ENCODE results near the gene ZNF385D. TPM values are rescaled to one million over a fixed set of nuclear protein-coding genes. Genes with fewer than 3 reads are reported as not detected.

Gene ZNF385D
- total and polyA plus RNA-seq, 2 experiments from 2014 or later, result 2.7 to 12.3 TPM

DNA sequence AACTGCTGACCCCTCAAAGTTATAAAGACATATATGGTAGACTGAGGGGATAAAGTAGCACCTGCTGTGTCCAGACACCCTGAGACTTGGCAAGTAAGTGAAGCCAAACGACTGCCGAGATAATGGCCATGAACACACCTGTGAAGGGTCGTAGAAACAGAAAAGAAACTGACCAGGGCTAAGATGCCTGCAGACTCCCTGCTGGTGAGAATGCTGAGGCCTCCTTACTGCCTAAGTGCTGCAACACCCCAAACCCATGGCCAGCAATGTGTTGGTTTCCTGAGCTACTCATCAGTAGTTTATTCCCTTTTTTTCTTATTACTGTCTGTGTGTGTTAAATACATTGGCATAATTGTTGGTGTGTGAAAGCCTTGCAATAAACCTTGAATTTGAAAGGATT, 233.8 kb downstream of the ZNF385D start:
- H4K20me1 ChIP-seq (replicated peaks; ENCODE audit: insufficient read depth), result no peaks in the 10 kb centered on the region
- H3K4me2 ChIP-seq, result no peak overlapping the region
- Mint-ChIP-seq H3K36me3 (ENCODE audit: low read depth) (no peaks in the 10 kb centered on the region), H3K4me3 (no peak overlapping the region), H3K27me3 (ENCODE audit: insufficient read depth, low read depth, poor library complexity) (no peaks in the 10 kb centered on the region), H3K27ac (no peak overlapping the region), H3K9me3 (no peaks in the 10 kb centered on the region), H3K4me1 (peaks cover 22% of the 10 kb centered on the region)
- 0 out of 2 replicates have a peak, but pooled peaks cover 4% of the 10 kb centered on the region for H3K9me2 ChIP-seq (ENCODE audit: insufficient read depth)
- peaks cover 12% of the 10 kb centered on the region; the same call in 1 of the 2 replicates for H3K4me1 ChIP-seq (ENCODE audit: insufficient read depth)
- H2AFZ ChIP-seq, result no peak overlapping the region
- no peaks in the 10 kb centered on the region for H3F3A ChIP-seq (replicated peaks; ENCODE audit: low read depth)
- ATAC-seq (peak; percentile 87), DNase-seq (ENCODE audit: low spot score) (peak; percentile 61)
- H3K4me3 ChIP-seq, result no peak overlapping the region
- H3K27ac ChIP-seq (ENCODE audit: low read depth), result no peak overlapping the region
- TF ChIP-seq, protein P1, sequence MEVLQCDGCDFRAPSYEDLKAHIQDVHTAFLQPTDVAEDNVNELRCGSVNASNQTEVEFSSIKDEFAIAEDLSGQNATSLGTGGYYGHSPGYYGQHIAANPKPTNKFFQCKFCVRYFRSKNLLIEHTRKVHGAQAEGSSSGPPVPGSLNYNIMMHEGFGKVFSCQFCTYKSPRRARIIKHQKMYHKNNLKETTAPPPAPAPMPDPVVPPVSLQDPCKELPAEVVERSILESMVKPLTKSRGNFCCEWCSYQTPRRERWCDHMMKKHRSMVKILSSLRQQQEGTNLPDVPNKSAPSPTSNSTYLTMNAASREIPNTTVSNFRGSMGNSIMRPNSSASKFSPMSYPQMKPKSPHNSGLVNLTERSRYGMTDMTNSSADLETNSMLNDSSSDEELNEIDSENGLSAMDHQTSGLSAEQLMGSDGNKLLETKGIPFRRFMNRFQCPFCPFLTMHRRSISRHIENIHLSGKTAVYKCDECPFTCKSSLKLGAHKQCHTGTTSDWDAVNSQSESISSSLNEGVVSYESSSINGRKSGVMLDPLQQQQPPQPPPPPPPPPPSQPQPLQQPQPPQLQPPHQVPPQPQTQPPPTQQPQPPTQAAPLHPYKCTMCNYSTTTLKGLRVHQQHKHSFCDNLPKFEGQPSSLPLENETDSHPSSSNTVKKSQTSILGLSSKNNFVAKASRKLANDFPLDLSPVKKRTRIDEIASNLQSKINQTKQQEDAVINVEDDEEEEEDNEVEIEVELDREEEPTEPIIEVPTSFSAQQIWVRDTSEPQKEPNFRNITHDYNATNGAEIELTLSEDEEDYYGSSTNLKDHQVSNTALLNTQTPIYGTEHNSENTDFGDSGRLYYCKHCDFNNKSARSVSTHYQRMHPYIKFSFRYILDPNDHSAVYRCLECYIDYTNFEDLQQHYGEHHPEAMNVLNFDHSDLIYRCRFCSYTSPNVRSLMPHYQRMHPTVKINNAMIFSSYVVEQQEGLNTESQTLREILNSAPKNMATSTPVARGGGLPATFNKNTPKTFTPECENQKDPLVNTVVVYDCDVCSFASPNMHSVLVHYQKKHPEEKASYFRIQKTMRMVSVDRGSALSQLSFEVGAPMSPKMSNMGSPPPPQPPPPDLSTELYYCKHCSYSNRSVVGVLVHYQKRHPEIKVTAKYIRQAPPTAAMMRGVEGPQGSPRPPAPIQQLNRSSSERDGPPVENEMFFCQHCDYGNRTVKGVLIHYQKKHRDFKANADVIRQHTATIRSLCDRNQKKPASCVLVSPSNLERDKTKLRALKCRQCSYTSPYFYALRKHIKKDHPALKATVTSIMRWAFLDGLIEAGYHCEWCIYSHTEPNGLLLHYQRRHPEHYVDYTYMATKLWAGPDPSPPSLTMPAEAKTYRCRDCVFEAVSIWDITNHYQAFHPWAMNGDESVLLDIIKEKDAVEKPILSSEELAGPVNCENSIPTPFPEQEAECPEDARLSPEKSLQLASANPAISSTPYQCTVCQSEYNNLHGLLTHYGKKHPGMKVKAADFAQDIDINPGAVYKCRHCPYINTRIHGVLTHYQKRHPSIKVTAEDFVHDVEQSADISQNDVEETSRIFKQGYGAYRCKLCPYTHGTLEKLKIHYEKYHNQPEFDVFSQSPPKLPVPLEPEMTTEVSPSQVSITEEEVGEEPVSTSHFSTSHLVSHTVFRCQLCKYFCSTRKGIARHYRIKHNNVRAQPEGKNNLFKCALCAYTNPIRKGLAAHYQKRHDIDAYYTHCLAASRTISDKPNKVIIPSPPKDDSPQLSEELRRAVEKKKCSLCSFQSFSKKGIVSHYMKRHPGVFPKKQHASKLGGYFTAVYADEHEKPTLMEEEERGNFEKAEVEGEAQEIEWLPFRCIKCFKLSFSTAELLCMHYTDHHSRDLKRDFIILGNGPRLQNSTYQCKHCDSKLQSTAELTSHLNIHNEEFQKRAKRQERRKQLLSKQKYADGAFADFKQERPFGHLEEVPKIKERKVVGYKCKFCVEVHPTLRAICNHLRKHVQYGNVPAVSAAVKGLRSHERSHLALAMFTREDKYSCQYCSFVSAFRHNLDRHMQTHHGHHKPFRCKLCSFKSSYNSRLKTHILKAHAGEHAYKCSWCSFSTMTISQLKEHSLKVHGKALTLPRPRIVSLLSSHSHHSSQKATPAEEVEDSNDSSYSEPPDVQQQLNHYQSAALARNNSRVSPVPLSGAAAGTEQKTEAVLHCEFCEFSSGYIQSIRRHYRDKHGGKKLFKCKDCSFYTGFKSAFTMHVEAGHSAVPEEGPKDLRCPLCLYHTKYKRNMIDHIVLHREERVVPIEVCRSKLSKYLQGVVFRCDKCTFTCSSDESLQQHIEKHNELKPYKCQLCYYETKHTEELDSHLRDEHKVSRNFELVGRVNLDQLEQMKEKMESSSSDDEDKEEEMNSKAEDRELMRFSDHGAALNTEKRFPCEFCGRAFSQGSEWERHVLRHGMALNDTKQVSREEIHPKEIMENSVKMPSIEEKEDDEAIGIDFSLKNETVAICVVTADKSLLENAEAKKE (CRISPR knock-in tag; IDR thresholded peaks at IDR 0.05), result peak; percentile 62
- no peak for TF ChIP-seq ZNF331 (CRISPR knock-in tag; IDR thresholded peaks at IDR 0.05; ENCODE audit: low read depth)
- no peaks in the 10 kb centered on the region for H3K79me2 ChIP-seq (replicated peaks; ENCODE audit: insufficient read depth)
- H3K27me3 ChIP-seq (ENCODE audit: insufficient read depth), result no peaks in the 10 kb centered on the region
- no peaks in the 10 kb centered on the region for H3K36me3 ChIP-seq (ENCODE audit: insufficient read depth)

DNA sequence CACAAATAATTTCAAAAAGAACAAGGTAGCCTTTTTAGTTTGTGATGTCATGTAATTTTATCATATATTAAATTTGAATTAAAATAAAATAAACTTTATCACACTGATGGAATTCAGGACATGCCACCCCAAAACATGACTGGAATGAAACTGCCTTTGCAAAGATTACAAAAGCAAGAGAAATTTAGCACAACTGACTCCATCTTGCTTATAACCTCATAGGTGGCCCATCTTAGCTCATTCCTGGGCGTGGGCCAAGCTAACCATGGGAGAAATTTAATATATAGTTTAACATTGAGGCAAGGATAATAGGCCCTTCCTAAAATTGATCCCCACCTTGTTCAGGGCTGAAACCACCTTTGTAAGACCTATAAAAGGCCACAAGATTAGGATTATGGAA, 235.6 kb downstream of the ZNF385D start:
- Mint-ChIP-seq H3K4me1 (peaks cover 22% of the 10 kb centered on the region), H3K4me3 (no peak overlapping the region), H3K27ac (no peak overlapping the region), H3K9me3 (no peaks in the 10 kb centered on the region), H3K27me3 (ENCODE audit: insufficient read depth, low read depth, poor library complexity) (no peaks in the 10 kb centered on the region), H3K36me3 (ENCODE audit: low read depth) (no peaks in the 10 kb centered on the region)
- Histone ChIP-seq H3K4me2 (no peak overlapping the region), H3F3A (replicated peaks; ENCODE audit: low read depth) (no peaks in the 10 kb centered on the region), H3K79me2 (replicated peaks; ENCODE audit: insufficient read depth) (no peaks in the 10 kb centered on the region), H3K4me3 (no peak overlapping the region), H3K9me2 (ENCODE audit: insufficient read depth) (0 out of 2 replicates have a peak, but pooled peaks cover 4% of the 10 kb centered on the region), H3K36me3 (ENCODE audit: insufficient read depth) (no peaks in the 10 kb centered on the region), H4K20me1 (replicated peaks; ENCODE audit: insufficient read depth) (no peaks in the 10 kb centered on the region), H3K27ac (ENCODE audit: low read depth) (no peak overlapping the region), H2AFZ (no peak overlapping the region), H3K27me3 (ENCODE audit: insufficient read depth) (no peaks in the 10 kb centered on the region), H3K4me1 (ENCODE audit: insufficient read depth) (peaks cover 12% of the 10 kb centered on the region; the same call in 1 of the 2 replicates)
- no peak for DNase-seq (ENCODE audit: low spot score)
- ATAC-seq, result no peak
- no peak for TF ChIP-seq NANOG (IDR thresholded peaks at IDR 0.05; ENCODE audit: borderline replicate concordance)
- no peak for TF ChIP-seq JUNB (IDR thresholded peaks at IDR 0.05; ENCODE audit: unreplicated experiment)
- no peak for TF ChIP-seq POLR2AphosphoS5 (IDR thresholded peaks at IDR 0.05; ENCODE audit: low read depth)
- TF ChIP-seq, protein P2, sequence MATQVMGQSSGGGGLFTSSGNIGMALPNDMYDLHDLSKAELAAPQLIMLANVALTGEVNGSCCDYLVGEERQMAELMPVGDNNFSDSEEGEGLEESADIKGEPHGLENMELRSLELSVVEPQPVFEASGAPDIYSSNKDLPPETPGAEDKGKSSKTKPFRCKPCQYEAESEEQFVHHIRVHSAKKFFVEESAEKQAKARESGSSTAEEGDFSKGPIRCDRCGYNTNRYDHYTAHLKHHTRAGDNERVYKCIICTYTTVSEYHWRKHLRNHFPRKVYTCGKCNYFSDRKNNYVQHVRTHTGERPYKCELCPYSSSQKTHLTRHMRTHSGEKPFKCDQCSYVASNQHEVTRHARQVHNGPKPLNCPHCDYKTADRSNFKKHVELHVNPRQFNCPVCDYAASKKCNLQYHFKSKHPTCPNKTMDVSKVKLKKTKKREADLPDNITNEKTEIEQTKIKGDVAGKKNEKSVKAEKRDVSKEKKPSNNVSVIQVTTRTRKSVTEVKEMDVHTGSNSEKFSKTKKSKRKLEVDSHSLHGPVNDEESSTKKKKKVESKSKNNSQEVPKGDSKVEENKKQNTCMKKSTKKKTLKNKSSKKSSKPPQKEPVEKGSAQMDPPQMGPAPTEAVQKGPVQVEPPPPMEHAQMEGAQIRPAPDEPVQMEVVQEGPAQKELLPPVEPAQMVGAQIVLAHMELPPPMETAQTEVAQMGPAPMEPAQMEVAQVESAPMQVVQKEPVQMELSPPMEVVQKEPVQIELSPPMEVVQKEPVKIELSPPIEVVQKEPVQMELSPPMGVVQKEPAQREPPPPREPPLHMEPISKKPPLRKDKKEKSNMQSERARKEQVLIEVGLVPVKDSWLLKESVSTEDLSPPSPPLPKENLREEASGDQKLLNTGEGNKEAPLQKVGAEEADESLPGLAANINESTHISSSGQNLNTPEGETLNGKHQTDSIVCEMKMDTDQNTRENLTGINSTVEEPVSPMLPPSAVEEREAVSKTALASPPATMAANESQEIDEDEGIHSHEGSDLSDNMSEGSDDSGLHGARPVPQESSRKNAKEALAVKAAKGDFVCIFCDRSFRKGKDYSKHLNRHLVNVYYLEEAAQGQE (IDR thresholded peaks at IDR 0.05; ENCODE audit: unreplicated experiment), result no peak
- TF ChIP-seq, protein P3, sequence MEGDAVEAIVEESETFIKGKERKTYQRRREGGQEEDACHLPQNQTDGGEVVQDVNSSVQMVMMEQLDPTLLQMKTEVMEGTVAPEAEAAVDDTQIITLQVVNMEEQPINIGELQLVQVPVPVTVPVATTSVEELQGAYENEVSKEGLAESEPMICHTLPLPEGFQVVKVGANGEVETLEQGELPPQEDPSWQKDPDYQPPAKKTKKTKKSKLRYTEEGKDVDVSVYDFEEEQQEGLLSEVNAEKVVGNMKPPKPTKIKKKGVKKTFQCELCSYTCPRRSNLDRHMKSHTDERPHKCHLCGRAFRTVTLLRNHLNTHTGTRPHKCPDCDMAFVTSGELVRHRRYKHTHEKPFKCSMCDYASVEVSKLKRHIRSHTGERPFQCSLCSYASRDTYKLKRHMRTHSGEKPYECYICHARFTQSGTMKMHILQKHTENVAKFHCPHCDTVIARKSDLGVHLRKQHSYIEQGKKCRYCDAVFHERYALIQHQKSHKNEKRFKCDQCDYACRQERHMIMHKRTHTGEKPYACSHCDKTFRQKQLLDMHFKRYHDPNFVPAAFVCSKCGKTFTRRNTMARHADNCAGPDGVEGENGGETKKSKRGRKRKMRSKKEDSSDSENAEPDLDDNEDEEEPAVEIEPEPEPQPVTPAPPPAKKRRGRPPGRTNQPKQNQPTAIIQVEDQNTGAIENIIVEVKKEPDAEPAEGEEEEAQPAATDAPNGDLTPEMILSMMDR (conservative IDR thresholded peaks at IDR 0.05; ENCODE audit: low read depth in 2 of 2), result no peak
- TF ChIP-seq, protein P4, sequence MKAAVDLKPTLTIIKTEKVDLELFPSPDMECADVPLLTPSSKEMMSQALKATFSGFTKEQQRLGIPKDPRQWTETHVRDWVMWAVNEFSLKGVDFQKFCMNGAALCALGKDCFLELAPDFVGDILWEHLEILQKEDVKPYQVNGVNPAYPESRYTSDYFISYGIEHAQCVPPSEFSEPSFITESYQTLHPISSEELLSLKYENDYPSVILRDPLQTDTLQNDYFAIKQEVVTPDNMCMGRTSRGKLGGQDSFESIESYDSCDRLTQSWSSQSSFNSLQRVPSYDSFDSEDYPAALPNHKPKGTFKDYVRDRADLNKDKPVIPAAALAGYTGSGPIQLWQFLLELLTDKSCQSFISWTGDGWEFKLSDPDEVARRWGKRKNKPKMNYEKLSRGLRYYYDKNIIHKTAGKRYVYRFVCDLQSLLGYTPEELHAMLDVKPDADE (IDR thresholded peaks at IDR 0.05), result no peak
- no peak for TF ChIP-seq CREB1 (CRISPR knock-in tag; IDR thresholded peaks at IDR 0.05; ENCODE audit: low read depth)
- TF ChIP-seq EZH2 (IDR thresholded peaks at IDR 0.05; ENCODE audit: low read depth, unreplicated experiment), result no peak

Data from GM23338 (cell line).